Keratinocyte (primary cell): Measurements from ENCODE around the gene PRDM11. TPM values are rescaled to one million over a fixed set of nuclear protein-coding genes. Genes with fewer than 3 reads are reported as not detected.
A peak's percentile ranks its signal among the peaks of the same experiment; 100 is the strongest.

Experiments
- DNase-seq: peaks from one replicate; pipeline ENCODE4 v3.0.0-alpha.2; 2011; ENCODE audit warnings: low read depth, missing footprints, low spot score
- FAIRE-seq: peaks from 2 replicates; lab custom pipeline; 2011; peaks lifted over from hg19 to GRCh38; lab: Jason Lieb, UNC
- H2AFZ ChIP-seq: 2 replicates; pipeline ENCODE4 v1.6.0; 2012; ENCODE audit warnings: low read length, control low read depth, inconsistent platforms; ENCODE audit not compliant: control insufficient read depth
- H3K27ac ChIP-seq: 2 replicates; pipeline ENCODE4 v1.5.1; 2011; ENCODE audit warnings: low read length; ENCODE audit not compliant: control insufficient read depth, insufficient read depth
- H3K27me3 ChIP-seq: 3 replicates; pipeline ENCODE4 v1.6.0; 2011; ENCODE audit warnings: low read length; ENCODE audit not compliant: control insufficient read depth, insufficient read depth; ENCODE audit errors: extremely low read depth
- H3K36me3 ChIP-seq, 2 experiments: 2 replicates in 1 of 2; 3 replicates in 1 of 2; pipeline ENCODE4 v1.5.1; 2011; ENCODE audit warnings: low read length in 2 of 2, mild to moderate bottlenecking in 1 of 2; ENCODE audit not compliant: control insufficient read depth in 2 of 2, insufficient read depth in 2 of 2; ENCODE audit errors: extremely low read depth in 1 of 2
- H3K4me1 ChIP-seq: 3 replicates; pipeline ENCODE4 v1.5.1; 2011; ENCODE audit warnings: low read length; ENCODE audit not compliant: control insufficient read depth, insufficient read depth; ENCODE audit errors: extremely low read depth
- H3K4me2 ChIP-seq: 3 replicates; pipeline ENCODE4 v1.6.0; 2011; ENCODE audit warnings: low read depth, low read length; ENCODE audit not compliant: control insufficient read depth, insufficient read depth; ENCODE audit errors: extremely low read depth
- H3K4me3 ChIP-seq, 3 experiments: fragments of 200-600 bp in 1 of 3; sonication (generic) in 1 of 3; 2 replicates in 2 of 3; 3 replicates in 1 of 3; pipeline ENCODE4 v1.5.1; 2011 to 2016; ENCODE audit warnings: low read length in 3 of 3, mild to moderate bottlenecking in 3 of 3, control low read depth in 2 of 3, inconsistent platforms in 1 of 3, low read depth in 1 of 3, mixed read lengths in 1 of 3, mixed run types in 1 of 3, moderate library complexity in 1 of 3; ENCODE audit not compliant: control insufficient read depth in 2 of 3, insufficient read depth in 2 of 3; ENCODE audit errors: extremely low read depth in 1 of 3
- H3K79me2 ChIP-seq: 2 replicates; pipeline ENCODE4 v1.6.0; 2012; ENCODE audit warnings: low read length; ENCODE audit not compliant: control insufficient read depth, insufficient read depth
- H3K9ac ChIP-seq: 3 replicates; pipeline ENCODE4 v1.6.0; 2011; ENCODE audit warnings: low read length; ENCODE audit not compliant: control insufficient read depth, insufficient read depth; ENCODE audit errors: extremely low read depth
- H3K9me1 ChIP-seq: 3 replicates; pipeline ENCODE4 v1.6.0; 2011; ENCODE audit warnings: low read length; ENCODE audit not compliant: control insufficient read depth, insufficient read depth; ENCODE audit errors: extremely low read depth
- H3K9me3 ChIP-seq: 2 replicates; pipeline ENCODE4 v1.5.1; 2012; ENCODE audit warnings: low read depth, low read length; ENCODE audit not compliant: control insufficient read depth
- H4K20me1 ChIP-seq: 3 replicates; pipeline ENCODE4 v1.6.0; 2011; ENCODE audit warnings: low read length; ENCODE audit not compliant: control insufficient read depth, insufficient read depth; ENCODE audit errors: extremely low read depth
- CTCF ChIP-seq, 3 experiments: IDR thresholded peaks in 1 of 3; conservative IDR thresholded peaks in 1 of 3; optimal IDR thresholded peaks in 1 of 3; 2 replicates in 2 of 3; 3 replicates in 1 of 3; pipeline versions ENCODE3 to v1.5.1; 2011; ENCODE audit warnings: low read length in 3 of 3, mild to moderate bottlenecking in 3 of 3, moderate library complexity in 2 of 3, control low read depth in 1 of 3, inconsistent platforms in 1 of 3; ENCODE audit not compliant: insufficient read depth in 2 of 3; ENCODE audit errors: extremely low read depth in 1 of 3
- EZH2 ChIP-seq: IDR thresholded peaks from one replicate; pipeline ENCODE4 v1.6.1; 2012; ENCODE audit warnings: inconsistent platforms, mild to moderate bottlenecking, low read length, moderate library complexity
- dilution Hi-C: fragments of 300-500 bp; cut with MboI; formaldehyde crosslinking; loops from one replicate; pipeline ENCODE4 v1.7.0; 2020; ENCODE audit warnings: low sequenced_read_pairs; ENCODE audit not compliant: extremely low pct_ligation_motif_present
- polyA minus RNA-seq, 3 experiments: library from RNA; depleted of rRNA, polyadenylated mRNA; stranded (reverse); fragments of >200 nt; gene quantifications; 1 replicate in 1 of 3; 2 replicates in 1 of 3; 3 replicates in 1 of 3; pipeline ENCODE4 v1.2.3, GENCODE V29; 2011
- polyA plus RNA-seq, 5 experiments: library from polyadenylated mRNA; depleted of rRNA in 3 of 5; stranded (reverse) in 3 of 5; stranded (forward) in 1 of 5; unstranded in 1 of 5; fragments of >200 nt; gene quantifications; 1 replicate in 1 of 5; 2 replicates in 3 of 5; 3 replicates in 1 of 5; pipeline versions ENCODE4 v1.2.1 to v1.2.3, GENCODE V29; 2011 to 2012; ENCODE audit warnings: missing spikeins in 2 of 5, low read depth in 1 of 5, low replicate concordance in 1 of 5

Gene PRDM11
- polyA plus RNA-seq (2.1 to 2.7 TPM (median 2.5 TPM) in 3 replicates), polyA minus RNA-seq (2.3 to 5.2 TPM (median 3.2 TPM) in 3 replicates)
- polyA plus RNA-seq (2011; ENCODE audit: low read depth): 0.79 TPM
- 1.6 and 2.6 TPM in 2 replicates for polyA plus RNA-seq (2011; cell fraction: cytosol; rRNA removed)
- 2.6 and 3.9 TPM in 2 replicates for polyA plus RNA-seq (2011; cell fraction: nucleus; rRNA removed)
- 1.7 and 2.4 TPM in 2 replicates for polyA plus RNA-seq (2012; ENCODE audit: low replicate concordance)
- 7.5 TPM for polyA minus RNA-seq (2011; cell fraction: cytosol; rRNA and poly(A)+ RNA removed)
- polyA minus RNA-seq (2011; cell fraction: nucleus; rRNA and poly(A)+ RNA removed): 2.9 and 3.2 TPM in 2 replicates

GRCh38 chr11:45146072-45147016 lies at the start of gene PRDM11:
PRDM11 (plus strand) TSS chr11:45146639; CDS start chr11:45181767, 35,128 bp downstream.
- Histone ChIP-seq H3K9ac (peak within 1 kb of the TSS; percentile 87), H2AFZ (peak within 1 kb of the TSS; percentile 94), H3K4me2 (peak within 1 kb of the TSS; percentile 97), H3K36me3 (no peaks in the 10 kb centered on the region), H3K27me3 (peaks cover 15% of the 10 kb centered on the region), H3K27ac (peak within 1 kb of the TSS; percentile 78), H3K4me1 (peaks cover 14% of the 10 kb centered on the region), H3K79me2 (no peaks in the 10 kb centered on the region), H3K4me3 (peak within 1 kb of the TSS; percentile 70 to 86 (median 83)), H4K20me1 (no peaks in the 10 kb centered on the region), H3K9me1 (no peaks in the 10 kb centered on the region), H3K9me3 (no peaks in the 10 kb centered on the region)
- FAIRE-seq (no peak), DNase-seq (peak; percentile 13)
- TF ChIP-seq CTCF (optimal IDR thresholded peaks at IDR 0.05 in 1 of 3, IDR thresholded peaks at IDR 0.05 in 1 of 3, conservative IDR thresholded peaks at IDR 0.05 in 1 of 3; ENCODE audit: extremely low read depth in 1 of 3, insufficient read depth in 2 of 3, low read length in 3 of 3) (no peak), EZH2 (no peak)
- dilution Hi-C loops: no loop called here

GRCh38 chr11:45097721-45098493 lies 48.5 kb upstream of the PRDM11 start:
- TF ChIP-seq EZH2: no peak
- TF ChIP-seq CTCF (optimal IDR thresholded peaks at IDR 0.05 in 1 of 3, IDR thresholded peaks at IDR 0.05 in 1 of 3, conservative IDR thresholded peaks at IDR 0.05 in 1 of 3; ENCODE audit: extremely low read depth in 1 of 3, insufficient read depth in 2 of 3, low read length in 3 of 3): peak in 1 of 3 experiments; percentile 10
- peak overlapping the region; percentile 52 for H3K4me2 ChIP-seq
- H4K20me1 ChIP-seq: no peaks in the 10 kb centered on the region
- no peak overlapping the region for H3K9ac ChIP-seq
- H2AFZ ChIP-seq: no peak overlapping the region
- H3K27ac ChIP-seq: no peak overlapping the region
- H3K36me3 ChIP-seq: no peaks in the 10 kb centered on the region
- H3K9me3 ChIP-seq: no peaks in the 10 kb centered on the region
- H3K4me3 ChIP-seq: no peak overlapping the region
- dilution Hi-C loops: no loop called here
- peak; percentile 88 for DNase-seq
- FAIRE-seq: peak; percentile 96
- no peaks in the 10 kb centered on the region for H3K27me3 ChIP-seq
- H3K4me1 ChIP-seq: peaks cover 46% of the 10 kb centered on the region
- no peaks in the 10 kb centered on the region for H3K9me1 ChIP-seq
- no peaks in the 10 kb centered on the region for H3K79me2 ChIP-seq
